HepG2 (cell line): ENCODE results near the gene FAM83E. TPM values are rescaled to one million over a fixed set of nuclear protein-coding genes. Genes with fewer than 3 reads are reported as not detected.

Source experiments
- AKNA ChIP-seq: sonication (generic); formaldehyde crosslinking; IDR thresholded peaks from 2 replicates; pipeline ENCODE4 v1.4.0; 2020; ENCODE audit warnings: missing genetic modification reagents, borderline replicate concordance
- ATRX ChIP-seq: sonication (generic); formaldehyde crosslinking; IDR thresholded peaks from 2 replicates; pipeline ENCODE4 v1.4.0; 2020; ENCODE audit warnings: missing genetic modification reagents, borderline replicate concordance
- GMEB1 ChIP-seq: sonication (generic); formaldehyde crosslinking; IDR thresholded peaks from 2 replicates; pipeline ENCODE4 v1.5.1; 2020; ENCODE audit warnings: missing genetic modification reagents, mild to moderate bottlenecking, borderline replicate concordance
- HHEX ChIP-seq: IDR thresholded peaks from 2 replicates; pipeline ENCODE4 v1.6.1; 2016; ENCODE audit warnings: control low read depth
- NFE2L2 ChIP-seq: fragments of 150-350 bp; IDR thresholded peaks from 2 replicates; pipeline ENCODE4 v1.6.1; 2014; ENCODE audit warnings: low read length
- PATZ1 ChIP-seq: sonication (generic); formaldehyde crosslinking; IDR thresholded peaks from 2 replicates; pipeline ENCODE4 v1.4.0; 2020; ENCODE audit warnings: missing genetic modification reagents
- PCBP1 ChIP-seq: fragments of 200-400 bp; formaldehyde crosslinking; IDR thresholded peaks from 2 replicates; pipeline ENCODE4 v1.6.1; 2017; ENCODE audit warnings: mild to moderate bottlenecking, low read depth, low read length, borderline replicate concordance
- RORA ChIP-seq: sonication (generic); formaldehyde crosslinking; IDR thresholded peaks from 2 replicates; pipeline ENCODE4 v1.5.0; 2020; ENCODE audit warnings: mild to moderate bottlenecking, missing genetic modification reagents, moderate library complexity
- THAP9 ChIP-seq: sonication (generic); formaldehyde crosslinking; IDR thresholded peaks from 2 replicates; pipeline ENCODE4; 2020; ENCODE audit warnings: missing genetic modification reagents, mild to moderate bottlenecking, borderline replicate concordance
- ZNF337 ChIP-seq: sonication (generic); formaldehyde crosslinking; IDR thresholded peaks from 2 replicates; pipeline ENCODE4 v1.5.1; 2020; ENCODE audit warnings: missing genetic modification reagents, low read depth, mild to moderate bottlenecking, borderline replicate concordance
- polyA plus RNA-seq, 8 experiments: library from polyadenylated mRNA; depleted of rRNA in 3 of 8; stranded (reverse) in 7 of 8; unstranded in 1 of 8; fragments of >200 nt; fragmentation: Illumina TruSeq in 4 of 8; extraction: Trizol in 4 of 8; gene quantifications; 2 replicates each; pipeline versions ENCODE4 v1.2.1 to v1.2.3, GENCODE V29; 2011 to 2016; ENCODE audit warnings: low read depth in 4 of 8, missing spikeins in 1 of 8, mixed read lengths in 1 of 8; ENCODE audit not compliant: insufficient read depth in 1 of 8
- total RNA-seq, 5 experiments: library from RNA; depleted of rRNA; stranded (reverse); fragments of >200 nt; fragmentation: Illumina TruSeq; extraction: Trizol; gene quantifications; 2 replicates each; pipeline ENCODE4 v1.2.3, GENCODE V29; 2016; ENCODE audit warnings: low read depth in 1 of 5
- TF ChIP-seq, protein P1 (sequence below): sonication (generic); formaldehyde crosslinking; IDR thresholded peaks from 2 replicates; pipeline ENCODE4 v1.5.0; 2020; ENCODE audit warnings: missing genetic modification reagents, mild to moderate bottlenecking, borderline replicate concordance
- TF ChIP-seq, protein P2 (sequence below): sonication (generic); formaldehyde crosslinking; IDR thresholded peaks from 2 replicates; pipeline ENCODE4 v1.5.0; 2020; ENCODE audit warnings: mild to moderate bottlenecking, missing genetic modification reagents

Gene FAM83E
- total and polyA plus RNA-seq, 2 of the 13 experiments (the other 11 are each of a cell fraction or from before 2014, with no cell fraction given), result 0.18 to 0.60 TPM

- TF ChIP-seq AKNA (CRISPR knock-in tag), result no peak
- TF ChIP-seq PCBP1, result peak; percentile 95
- no peak for TF ChIP-seq NFE2L2
- peak; percentile 100 for TF ChIP-seq GMEB1 (CRISPR knock-in tag)
- 0 out of 2 replicates have a peak, but pooled peaks have one; percentile 20 for TF ChIP-seq RORA
- peak; percentile 98 for TF ChIP-seq THAP9
- TF ChIP-seq, protein P1, sequence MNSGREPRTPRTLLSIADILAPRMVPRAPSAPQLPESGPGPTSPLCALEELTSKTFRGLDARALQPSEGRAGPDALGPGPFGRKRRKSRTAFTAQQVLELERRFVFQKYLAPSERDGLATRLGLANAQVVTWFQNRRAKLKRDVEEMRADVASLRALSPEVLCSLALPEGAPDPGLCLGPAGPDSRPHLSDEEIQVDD, result no peak
- TF ChIP-seq ZNF337 (CRISPR knock-in tag), result peak; percentile 98; the same call in 1 of the 2 replicates
- peak; percentile 26; the same call in 1 of the 2 replicates for TF ChIP-seq PATZ1 (CRISPR knock-in tag)
- TF ChIP-seq, protein P2, sequence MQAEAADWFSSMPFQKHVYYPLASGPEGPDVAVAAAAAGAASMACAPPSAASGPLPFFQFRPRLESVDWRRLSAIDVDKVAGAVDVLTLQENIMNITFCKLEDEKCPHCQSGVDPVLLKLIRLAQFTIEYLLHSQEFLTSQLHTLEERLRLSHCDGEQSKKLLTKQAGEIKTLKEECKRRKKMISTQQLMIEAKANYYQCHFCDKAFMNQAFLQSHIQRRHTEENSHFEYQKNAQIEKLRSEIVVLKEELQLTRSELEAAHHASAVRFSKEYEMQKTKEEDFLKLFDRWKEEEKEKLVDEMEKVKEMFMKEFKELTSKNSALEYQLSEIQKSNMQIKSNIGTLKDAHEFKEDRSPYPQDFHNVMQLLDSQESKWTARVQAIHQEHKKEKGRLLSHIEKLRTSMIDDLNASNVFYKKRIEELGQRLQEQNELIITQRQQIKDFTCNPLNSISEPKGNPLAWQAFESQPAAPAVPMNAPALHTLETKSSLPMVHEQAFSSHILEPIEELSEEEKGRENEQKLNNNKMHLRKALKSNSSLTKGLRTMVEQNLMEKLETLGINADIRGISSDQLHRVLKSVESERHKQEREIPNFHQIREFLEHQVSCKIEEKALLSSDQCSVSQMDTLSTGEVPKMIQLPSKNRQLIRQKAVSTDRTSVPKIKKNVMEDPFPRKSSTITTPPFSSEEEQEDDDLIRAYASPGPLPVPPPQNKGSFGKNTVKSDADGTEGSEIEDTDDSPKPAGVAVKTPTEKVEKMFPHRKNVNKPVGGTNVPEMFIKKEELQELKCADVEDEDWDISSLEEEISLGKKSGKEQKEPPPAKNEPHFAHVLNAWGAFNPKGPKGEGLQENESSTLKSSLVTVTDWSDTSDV (CRISPR knock-in tag), result no peak
- TF ChIP-seq HHEX (CRISPR knock-in tag), result no peak
- no peak for TF ChIP-seq ATRX (CRISPR knock-in tag)
Measured at GRCh38 chr19:48618916-48619691, 4.2 kb upstream of the FAM83E start, which contains the start of the genes RPL18 and SPHK2 (continued).
